ENCODE results near the gene MKRN2OS. TPM values are rescaled to one million over a fixed set of nuclear protein-coding genes. Genes with fewer than 3 reads are reported as not detected.

MKRN2OS gene
- total RNA-seq, 1 donor from 2014 or later, result not detected

- intact Hi-C loops (cut with micrococcal nuclease), result loop anchor here (5.0 kb wide), 3 partner anchors 163 to 1873 kb away; partner anchors contain the start of gene RPL32
- POLR2A ChIA-PET, result interaction anchor here (0.7 kb wide), 1 partner anchor 104 kb away, joined by 3 read pairs; no protein-coding TSS in a partner anchor
- peaks cover 2% of the 10 kb centered on the region for H3K9me3 Mint-ChIP-seq
- H3K27ac Mint-ChIP-seq, result no peak overlapping the region
- peaks cover 61% of the 10 kb centered on the region for H3K4me1 Mint-ChIP-seq
- TF ChIP-seq CTCF (IDR thresholded peaks at IDR 0.05), result no peak
- H3K36me3 Mint-ChIP-seq (ENCODE audit: low read depth), result peaks cover 9% of the 10 kb centered on the region
- H3K27me3 Mint-ChIP-seq, result peaks cover 3% of the 10 kb centered on the region
- CTCF ChIA-PET, result no interaction called here
- no peak for DNase-seq
- no peak for ATAC-seq (ENCODE audit: low read depth)
- H3K4me3 Mint-ChIP-seq, result peak overlapping the region; percentile 35
These were observed 14.2 kb upstream of the MKRN2OS start for GRCh38 chr3:12559520-12559919.

DNA sequence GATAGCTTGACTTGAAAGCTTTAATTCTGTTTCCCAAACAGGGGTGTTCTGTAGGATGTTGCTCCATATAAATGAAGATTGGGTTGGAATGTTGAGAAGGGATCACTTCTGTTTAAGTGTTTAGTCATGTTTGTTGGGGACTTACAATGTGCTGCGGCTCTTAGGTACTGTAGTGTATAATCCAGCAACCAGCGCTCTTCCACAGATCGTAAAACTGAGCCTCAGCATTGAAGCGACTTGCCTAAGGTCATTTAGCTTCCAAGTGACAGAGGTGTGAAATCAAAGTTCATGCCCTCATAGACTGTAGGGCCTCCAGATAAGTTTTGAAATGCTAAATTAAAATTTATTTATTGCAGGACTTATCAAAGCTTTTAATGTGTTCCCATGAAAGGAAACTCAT lies 13.4 kb upstream of the MKRN2OS start:
- Mint-ChIP-seq H3K4me3 (no peak overlapping the region), H3K27ac (no peak overlapping the region), H3K4me1 (peaks cover 65% of the 10 kb centered on the region), H3K9me3 (no peaks in the 10 kb centered on the region), H3K27me3 (peaks cover 6% of the 10 kb centered on the region), H3K36me3 (ENCODE audit: low read depth) (peaks cover 6% of the 10 kb centered on the region)
- POLR2A ChIA-PET, result interaction anchor here (1.2 kb wide), 1 partner anchor 10 kb away, joined by 3 read pairs; no protein-coding TSS in a partner anchor
- CTCF ChIA-PET, result no interaction called here
- DNase-seq (no peak), ATAC-seq (ENCODE audit: low read depth) (no peak)
- no peak for TF ChIP-seq CTCF (IDR thresholded peaks at IDR 0.05)
- intact Hi-C loops (cut with micrococcal nuclease), result loop anchor here (5.0 kb wide), 3 partner anchors 164 to 1874 kb away; partner anchors contain the start of gene RPL32

GRCh38 chr3:12557473-12558100 lies 12.3 kb upstream of the MKRN2OS start:
- intact Hi-C loops (cut with micrococcal nuclease), result loop anchor here (1.0 to 5.0 kb wide), 6 partner anchors 73 to 1875 kb away; partner anchors contain the start of genes LSM3, RAF1, RPL32 and TSEN2
- ATAC-seq (ENCODE audit: low read depth), result no peak
- Mint-ChIP-seq H3K27ac (peak overlapping the region; percentile 62), H3K9me3 (no peaks in the 10 kb centered on the region), H3K4me1 (peaks cover 66% of the 10 kb centered on the region), H3K36me3 (ENCODE audit: low read depth) (peaks cover 5% of the 10 kb centered on the region), H3K27me3 (peaks cover 9% of the 10 kb centered on the region), H3K4me3 (peak overlapping the region; percentile 89)
- no peak for DNase-seq
- TF ChIP-seq CTCF (IDR thresholded peaks at IDR 0.05), result no peak
- POLR2A ChIA-PET, result interaction anchor here (1.2 to 1.8 kb wide), 3 partner anchors 73 to 284 kb away, joined by 3 to 6 read pairs (median 4); partner anchors contain the start of genes RPL32 and TSEN2
- CTCF ChIA-PET, result no interaction called here

GRCh38 chr3:12556690-12557472 lies 11.6 kb upstream of the MKRN2OS start, which contains the start of gene MKRN2:
MKRN2 (plus strand) TSS chr3:12557087; CDS start chr3:12557151, 64 bp downstream.
- peak; percentile 96 for ATAC-seq (ENCODE audit: low read depth)
- intact Hi-C loops (cut with micrococcal nuclease), result loop anchor here (1.0 to 5.0 kb wide), 6 partner anchors 73 to 1875 kb away; partner anchors contain the start of genes LSM3, RAF1, RPL32 and TSEN2
- CTCF ChIA-PET, result interaction anchor here (0.7 kb wide), 1 partner anchor 710 kb away, joined by 3 read pairs; the partner anchor contains the start of gene TAMM41

More at GRCh38 chr3:12556690-12557472, 11.6 kb upstream of the MKRN2OS start, which contains the start of gene MKRN2:
- TF ChIP-seq CTCF (IDR thresholded peaks at IDR 0.05), result no peak
- no peaks in the 10 kb centered on the region for H3K9me3 Mint-ChIP-seq
- H3K4me3 Mint-ChIP-seq, result peak within 1 kb of the TSS; percentile 89
- peaks cover 9% of the 10 kb centered on the region for H3K27me3 Mint-ChIP-seq
- DNase-seq, result peak; percentile 85
- POLR2A ChIA-PET, result interaction anchor here (1.2 to 1.8 kb wide), 3 partner anchors 72 to 285 kb away, joined by 3 to 6 read pairs (median 4); partner anchors contain the start of genes RPL32 and TSEN2
- peaks cover 5% of the 10 kb centered on the region for H3K36me3 Mint-ChIP-seq (ENCODE audit: low read depth)
- H3K27ac Mint-ChIP-seq, result peak within 1 kb of the TSS; percentile 62
- H3K4me1 Mint-ChIP-seq, result peaks cover 62% of the 10 kb centered on the region

Data from activated B cell treated with CpG ODN at 0.5 μM for 24 hours (primary cell).